HepG2 (cell line): ENCODE results near the gene C2CD2. TPM values are rescaled to one million over a fixed set of nuclear protein-coding genes. Genes with fewer than 3 reads are reported as not detected.

Experiments
- CENPX ChIP-seq: sonication (generic); formaldehyde crosslinking; IDR thresholded peaks from 2 replicates; pipeline ENCODE4 v1.9.0; 2021; ENCODE audit warnings: mild to moderate bottlenecking, missing genetic modification reagents, moderate library complexity
- FOXK1 ChIP-seq: sonication (generic); formaldehyde crosslinking; IDR thresholded peaks from 2 replicates; pipeline ENCODE4 v1.4.0; 2020; ENCODE audit warnings: low read depth, missing genetic modification reagents, borderline replicate concordance
- GMEB1 ChIP-seq: sonication (generic); formaldehyde crosslinking; IDR thresholded peaks from 2 replicates; pipeline ENCODE4 v1.5.1; 2020; ENCODE audit warnings: missing genetic modification reagents, mild to moderate bottlenecking, borderline replicate concordance
- PHF21A ChIP-seq: sonication (generic); formaldehyde crosslinking; IDR thresholded peaks from 2 replicates; pipeline ENCODE4 v1.5.0; 2020; ENCODE audit warnings: mild to moderate bottlenecking, missing genetic modification reagents
- SP140L ChIP-seq: sonication (generic); formaldehyde crosslinking; IDR thresholded peaks from 2 replicates; pipeline ENCODE4 v1.4.0; 2020; ENCODE audit warnings: missing genetic modification reagents, borderline replicate concordance
- ZBTB7A ChIP-seq: sonication (generic); formaldehyde crosslinking; IDR thresholded peaks from 2 replicates; pipeline ENCODE4 v1.8.0; 2022; ENCODE audit warnings: mild to moderate bottlenecking, missing genetic modification reagents
- ZNF142 ChIP-seq: sonication (generic); formaldehyde crosslinking; IDR thresholded peaks from 2 replicates; pipeline ENCODE4 v1.4.0; 2020; ENCODE audit warnings: missing genetic modification reagents
- ZNF562 ChIP-seq: sonication (generic); formaldehyde crosslinking; IDR thresholded peaks from 2 replicates; pipeline ENCODE4 v1.8.0; 2022; ENCODE audit warnings: missing genetic modification reagents, borderline replicate concordance
- ZZZ3 ChIP-seq: sonication (generic); formaldehyde crosslinking; IDR thresholded peaks from 2 replicates; pipeline ENCODE4 v1.4.0; 2020; ENCODE audit warnings: missing genetic modification reagents, mild to moderate bottlenecking, borderline replicate concordance
- polyA plus RNA-seq, 8 experiments: library from polyadenylated mRNA; depleted of rRNA in 3 of 8; stranded (reverse) in 7 of 8; unstranded in 1 of 8; fragments of >200 nt; fragmentation: Illumina TruSeq in 4 of 8; extraction: Trizol in 4 of 8; gene quantifications; 2 replicates each; pipeline versions ENCODE4 v1.2.1 to v1.2.3, GENCODE V29; 2011 to 2016; ENCODE audit warnings: low read depth in 4 of 8, missing spikeins in 1 of 8, mixed read lengths in 1 of 8; ENCODE audit not compliant: insufficient read depth in 1 of 8
- total RNA-seq, 5 experiments: library from RNA; depleted of rRNA; stranded (reverse); fragments of >200 nt; fragmentation: Illumina TruSeq; extraction: Trizol; gene quantifications; 2 replicates each; pipeline ENCODE4 v1.2.3, GENCODE V29; 2016; ENCODE audit warnings: low read depth in 1 of 5
- TF ChIP-seq, protein P1 (sequence below): sonication (generic); formaldehyde crosslinking; IDR thresholded peaks from 2 replicates; pipeline ENCODE4 v1.4.0; 2020; ENCODE audit warnings: mild to moderate bottlenecking, missing genetic modification reagents
- TF ChIP-seq, protein P2 (sequence below): sonication (generic); formaldehyde crosslinking; IDR thresholded peaks from 2 replicates; pipeline ENCODE4 v1.5.0; 2020; ENCODE audit warnings: missing genetic modification reagents, mild to moderate bottlenecking, borderline replicate concordance

Gene C2CD2
- total and polyA plus RNA-seq, 2 of the 13 experiments (the other 11 are each of a cell fraction or from before 2014, with no cell fraction given), result 12.5 to 19.7 TPM

- TF ChIP-seq, protein P1, sequence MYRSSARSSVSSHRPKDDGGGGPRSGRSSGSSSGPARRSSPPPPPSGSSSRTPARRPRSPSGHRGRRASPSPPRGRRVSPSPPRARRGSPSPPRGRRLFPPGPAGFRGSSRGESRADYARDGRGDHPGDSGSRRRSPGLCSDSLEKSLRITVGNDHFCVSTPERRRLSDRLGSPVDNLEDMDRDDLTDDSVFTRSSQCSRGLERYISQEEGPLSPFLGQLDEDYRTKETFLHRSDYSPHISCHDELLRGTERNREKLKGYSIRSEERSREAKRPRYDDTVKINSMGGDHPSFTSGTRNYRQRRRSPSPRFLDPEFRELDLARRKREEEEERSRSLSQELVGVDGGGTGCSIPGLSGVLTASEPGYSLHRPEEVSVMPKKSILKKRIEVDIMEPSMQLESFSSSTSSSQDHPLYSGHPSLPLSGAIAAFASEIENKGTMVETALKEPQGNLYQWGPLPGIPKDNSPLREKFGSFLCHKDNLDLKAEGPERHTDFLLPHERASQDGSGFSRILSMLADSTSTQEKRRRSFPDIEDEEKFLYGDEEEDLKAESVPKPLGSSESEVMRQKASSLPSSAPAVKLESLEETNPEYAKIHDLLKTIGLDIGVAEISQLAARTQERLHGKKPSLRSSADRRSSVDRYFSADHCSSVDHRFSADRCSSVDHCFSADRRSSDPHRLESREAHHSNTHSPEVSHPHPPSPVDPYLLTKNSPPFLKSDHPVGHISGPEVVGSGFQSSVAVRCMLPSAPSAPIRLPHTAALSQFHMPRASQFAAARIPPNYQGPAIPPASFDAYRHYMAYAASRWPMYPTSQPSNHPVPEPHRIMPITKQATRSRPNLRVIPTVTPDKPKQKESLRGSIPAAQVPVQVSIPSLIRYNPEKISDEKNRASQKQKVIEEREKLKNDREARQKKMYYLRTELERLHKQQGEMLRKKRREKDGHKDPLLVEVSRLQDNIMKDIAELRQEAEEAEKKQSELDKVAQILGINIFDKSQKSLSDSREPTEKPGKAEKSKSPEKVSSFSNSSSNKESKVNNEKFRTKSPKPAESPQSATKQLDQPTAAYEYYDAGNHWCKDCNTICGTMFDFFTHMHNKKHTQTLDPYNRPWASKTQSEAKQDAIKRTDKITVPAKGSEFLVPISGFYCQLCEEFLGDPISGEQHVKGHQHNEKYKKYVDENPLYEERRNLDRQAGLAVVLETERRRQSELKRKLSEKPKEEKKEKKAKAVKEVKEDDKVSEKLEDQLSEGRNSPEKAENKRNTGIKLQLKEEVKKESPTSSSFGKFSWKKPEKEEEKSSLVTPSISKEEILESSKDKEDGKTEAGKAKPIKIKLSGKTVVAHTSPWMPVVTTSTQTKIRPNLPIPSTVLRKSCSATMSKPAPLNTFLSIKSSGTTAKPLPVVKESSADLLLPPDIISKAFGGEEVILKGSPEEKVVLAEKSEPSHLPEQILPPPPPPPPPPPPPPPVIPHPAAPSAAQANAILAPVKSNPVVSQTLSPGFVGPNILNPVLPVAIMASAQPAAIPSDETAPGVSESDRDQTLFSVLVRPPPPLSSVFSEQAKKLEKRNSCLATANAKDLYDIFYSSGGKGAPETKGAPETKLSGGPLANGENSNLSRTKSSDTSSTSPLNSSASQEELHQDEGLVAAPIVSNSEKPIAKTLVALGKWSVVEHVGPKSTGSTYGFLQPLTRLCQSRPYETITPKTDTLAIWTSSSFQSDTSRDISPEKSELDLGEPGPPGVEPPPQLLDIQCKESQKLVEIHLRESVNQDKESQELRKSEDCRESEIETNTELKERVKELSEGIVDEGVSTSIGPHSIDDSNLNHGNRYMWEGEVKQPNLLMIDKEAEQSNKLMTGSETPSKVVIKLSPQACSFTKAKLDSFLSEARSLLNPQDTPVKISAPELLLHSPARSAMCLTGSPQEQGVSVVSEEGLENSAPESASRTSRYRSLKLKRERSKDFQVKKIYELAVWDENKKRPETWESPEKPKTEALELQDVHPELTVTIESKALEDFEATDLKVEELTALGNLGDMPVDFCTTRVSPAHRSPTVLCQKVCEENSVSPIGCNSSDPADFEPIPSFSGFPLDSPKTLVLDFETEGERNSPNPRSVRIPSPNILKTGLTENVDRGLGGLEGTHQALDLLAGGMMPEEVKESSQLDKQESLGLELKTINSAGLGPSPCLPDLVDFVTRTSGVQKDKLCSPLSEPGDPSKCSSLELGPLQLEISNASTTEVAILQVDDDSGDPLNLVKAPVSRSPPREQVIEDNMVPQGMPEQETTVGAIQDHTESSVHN (CRISPR knock-in tag), result 0 out of 2 replicates have a peak, but pooled peaks have one; percentile 22
- no peak for TF ChIP-seq GMEB1 (CRISPR knock-in tag)
- TF ChIP-seq PHF21A (CRISPR knock-in tag), result no peak
- 0 out of 2 replicates have a peak, but pooled peaks have one; percentile 35 for TF ChIP-seq ZNF142 (CRISPR knock-in tag)
- TF ChIP-seq CENPX (CRISPR knock-in tag), result no peak
- no peak for TF ChIP-seq ZZZ3 (CRISPR knock-in tag)
- no peak for TF ChIP-seq ZNF562 (CRISPR knock-in tag)
- no peak for TF ChIP-seq SP140L (CRISPR knock-in tag)
- no peak for TF ChIP-seq FOXK1 (CRISPR knock-in tag)
- TF ChIP-seq, protein P2, sequence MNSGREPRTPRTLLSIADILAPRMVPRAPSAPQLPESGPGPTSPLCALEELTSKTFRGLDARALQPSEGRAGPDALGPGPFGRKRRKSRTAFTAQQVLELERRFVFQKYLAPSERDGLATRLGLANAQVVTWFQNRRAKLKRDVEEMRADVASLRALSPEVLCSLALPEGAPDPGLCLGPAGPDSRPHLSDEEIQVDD (CRISPR knock-in tag), result no peak
- no peak for TF ChIP-seq ZBTB7A (CRISPR knock-in tag)
Observed at GRCh38 chr21:41877901-41878830, 75.7 kb downstream of the C2CD2 start (continued).
